HG03558 (cell line): ENCODE results near the gene POLH.

Experiments used
- ATAC-seq: cut with Tn5 transposase; IDR thresholded peaks from one replicate; pipeline ENCODE4 v1.9.1; 2021; ENCODE audit warnings: moderate number of reproducible peaks; ENCODE audit not compliant: unreplicated experiment; ENCODE audit errors: extremely low read depth

POLH gene

DNA sequence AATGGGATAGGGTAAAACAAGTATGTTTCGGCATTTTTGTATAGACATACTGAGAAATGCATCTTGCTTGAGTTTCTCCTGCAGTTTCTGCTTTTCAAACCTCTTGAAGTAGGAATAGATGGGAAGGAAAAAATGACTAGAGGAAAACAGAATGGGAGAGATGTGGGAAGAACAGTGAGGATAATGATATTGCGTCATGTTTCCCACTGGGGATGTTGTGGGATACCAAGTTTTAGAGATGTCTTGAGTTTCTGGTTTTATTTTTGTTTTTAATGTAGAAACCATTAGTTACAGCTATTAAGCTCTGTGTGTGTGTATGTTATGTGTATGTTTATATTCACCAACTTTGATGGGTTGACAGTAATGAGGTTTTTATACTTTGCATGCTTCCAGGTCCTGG, 24.6 kb downstream of the POLH start:
- ATAC-seq, result no peak

DNA sequence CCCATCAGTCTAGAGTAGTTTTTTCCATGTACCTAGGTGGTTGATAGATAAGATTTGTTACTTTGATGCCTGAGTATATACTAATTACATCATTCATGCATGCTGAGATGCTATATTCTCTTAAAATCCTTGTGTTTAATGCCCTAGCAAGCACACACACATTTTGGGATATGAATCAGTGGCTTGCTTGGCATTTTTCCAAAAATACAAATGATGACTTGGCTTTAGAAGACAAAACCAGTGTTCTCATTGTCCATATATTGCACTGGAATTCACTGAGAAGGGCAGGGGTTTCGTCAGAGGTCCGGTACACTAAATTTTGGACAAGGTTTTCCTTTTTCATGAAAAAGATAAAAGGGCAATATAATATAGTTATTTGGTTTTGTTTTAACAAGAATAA, 28.2 kb downstream of the POLH start:
- ATAC-seq, result no peak

DNA sequence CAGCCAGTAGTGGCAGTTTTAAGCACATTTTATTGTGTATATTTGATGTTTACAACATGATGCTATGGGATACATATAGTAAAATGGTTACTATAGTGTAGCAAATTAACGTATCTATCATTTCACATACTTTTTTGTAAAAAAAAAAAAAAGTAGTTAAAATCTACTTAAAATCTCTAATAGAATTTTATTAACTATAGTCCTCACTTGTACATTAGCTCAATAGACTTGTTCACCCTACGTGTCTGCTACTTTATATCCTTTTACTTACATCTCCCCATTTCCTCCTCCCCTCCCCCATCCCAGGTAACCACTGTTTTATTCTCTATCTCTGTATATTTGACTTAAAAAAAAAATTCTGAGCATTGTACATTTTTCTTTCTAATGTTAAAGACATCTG, 30.0 kb downstream of the POLH start:
- ATAC-seq, result no peak

DNA sequence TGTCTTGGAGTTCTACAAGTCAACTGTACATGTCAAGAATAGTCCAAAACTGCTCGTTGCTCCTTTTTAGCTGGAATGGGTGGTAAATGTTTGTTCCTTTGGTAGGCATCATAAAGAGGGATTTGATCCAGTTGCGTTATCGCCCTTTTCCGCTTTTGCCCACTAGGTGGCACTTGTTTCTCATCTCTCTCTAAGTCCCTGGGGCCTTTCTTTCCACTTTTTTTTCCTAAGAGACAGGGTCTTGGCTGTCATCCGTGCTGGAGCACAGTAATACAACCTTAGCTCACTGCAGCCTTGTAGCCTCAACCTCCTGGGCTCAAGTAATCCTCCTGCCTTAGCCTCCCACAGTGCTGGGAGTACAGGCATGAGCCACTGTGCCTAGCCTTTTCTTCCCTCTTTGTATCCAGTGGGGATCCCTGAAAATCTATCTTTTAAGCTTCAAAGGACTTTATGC, 32.4 kb downstream of the POLH start:
- no peak for ATAC-seq

DNA sequence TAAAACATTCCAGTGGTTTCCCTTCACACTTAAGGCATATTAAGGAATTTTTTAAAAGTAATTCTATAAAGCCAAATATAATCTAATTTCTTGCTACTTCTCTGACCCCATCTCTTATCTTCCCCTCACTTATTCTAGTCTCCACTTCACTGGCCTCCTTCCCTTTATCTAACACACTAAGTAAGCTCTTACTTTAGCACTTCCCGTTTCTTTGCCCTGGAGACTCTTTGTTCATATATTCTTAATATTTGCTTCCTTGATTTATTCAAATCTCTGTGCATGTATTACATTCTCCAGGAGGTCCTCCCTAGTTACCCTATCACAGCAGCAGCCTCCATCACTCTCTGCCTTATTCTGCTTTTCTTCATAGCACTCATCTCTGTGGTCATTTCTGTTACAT, 32.8 kb downstream of the POLH start:
- no peak for ATAC-seq

DNA sequence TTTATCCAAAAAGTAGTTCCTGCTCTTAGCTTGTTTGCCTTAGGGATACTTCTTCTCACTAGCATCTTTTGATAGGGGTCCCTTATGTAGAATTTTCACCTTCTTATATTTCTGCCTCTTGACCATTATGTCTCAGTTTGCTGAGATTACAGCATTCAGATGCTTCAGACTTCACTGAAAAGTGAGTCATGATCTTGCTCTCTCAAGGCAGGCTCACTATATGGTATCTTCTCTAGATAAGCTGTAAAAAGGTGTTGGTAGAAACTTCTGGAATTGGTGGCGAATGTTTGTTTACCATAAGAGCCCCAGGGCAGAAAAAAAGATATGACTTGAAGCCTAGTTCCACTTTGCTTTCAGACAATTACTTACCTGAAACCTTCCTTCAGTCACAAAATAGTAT, 33.4 kb downstream of the POLH start:
- ATAC-seq, result no peak

DNA sequence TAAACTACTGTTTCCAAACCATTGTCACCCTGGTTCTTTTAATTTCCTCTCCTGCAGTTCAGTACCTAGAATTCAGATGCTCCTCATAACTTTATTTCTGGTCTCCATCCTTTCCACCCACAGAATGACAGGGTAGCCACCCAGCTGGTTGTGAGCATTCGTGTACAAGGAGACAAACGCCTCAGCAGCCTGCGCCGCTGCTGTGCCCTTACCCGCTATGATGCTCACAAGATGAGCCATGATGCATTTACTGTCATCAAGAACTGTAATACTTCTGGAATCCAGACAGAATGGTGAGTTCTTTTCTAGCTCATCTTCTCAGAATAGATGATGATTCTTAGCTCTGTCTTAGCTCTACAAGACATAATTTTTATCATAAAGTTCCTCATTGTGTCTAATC, 34.4 kb downstream of the POLH start:
- no peak for ATAC-seq

DNA sequence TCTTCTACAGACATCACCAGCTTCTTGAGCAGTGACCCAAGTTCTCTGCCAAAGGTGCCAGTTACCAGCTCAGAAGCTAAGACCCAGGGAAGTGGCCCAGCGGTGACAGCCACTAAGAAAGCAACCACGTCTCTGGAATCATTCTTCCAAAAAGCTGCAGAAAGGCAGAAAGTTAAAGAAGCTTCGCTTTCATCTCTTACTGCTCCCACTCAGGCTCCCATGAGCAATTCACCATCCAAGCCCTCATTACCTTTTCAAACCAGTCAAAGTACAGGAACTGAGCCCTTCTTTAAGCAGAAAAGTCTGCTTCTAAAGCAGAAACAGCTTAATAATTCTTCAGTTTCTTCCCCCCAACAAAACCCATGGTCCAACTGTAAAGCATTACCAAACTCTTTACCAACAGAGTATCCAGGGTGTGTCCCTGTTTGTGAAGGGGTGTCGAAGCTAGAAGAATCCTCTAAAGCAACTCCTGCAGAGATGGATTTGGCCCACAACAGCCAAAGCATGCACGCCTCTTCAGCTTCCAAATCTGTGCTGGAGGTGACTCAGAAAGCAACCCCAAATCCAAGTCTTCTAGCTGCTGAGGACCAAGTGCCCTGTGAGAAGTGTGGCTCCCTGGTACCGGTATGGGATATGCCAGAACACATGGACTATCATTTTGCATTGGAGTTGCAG, 37.9 kb downstream of the POLH start:
- no peak for ATAC-seq

DNA sequence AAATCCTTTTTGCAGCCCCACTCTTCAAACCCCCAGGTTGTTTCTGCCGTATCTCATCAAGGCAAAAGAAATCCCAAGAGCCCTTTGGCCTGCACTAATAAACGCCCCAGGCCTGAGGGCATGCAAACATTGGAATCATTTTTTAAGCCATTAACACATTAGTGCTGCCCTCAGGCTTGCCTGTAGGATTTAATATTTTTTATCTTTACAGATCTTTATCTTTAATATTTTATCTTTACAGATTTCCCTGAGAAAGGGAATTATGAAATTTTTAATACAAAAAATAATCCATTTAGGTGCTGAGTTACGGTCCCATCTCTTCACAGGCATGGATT, 38.4 kb downstream of the POLH start:
- ATAC-seq, result no peak

DNA sequence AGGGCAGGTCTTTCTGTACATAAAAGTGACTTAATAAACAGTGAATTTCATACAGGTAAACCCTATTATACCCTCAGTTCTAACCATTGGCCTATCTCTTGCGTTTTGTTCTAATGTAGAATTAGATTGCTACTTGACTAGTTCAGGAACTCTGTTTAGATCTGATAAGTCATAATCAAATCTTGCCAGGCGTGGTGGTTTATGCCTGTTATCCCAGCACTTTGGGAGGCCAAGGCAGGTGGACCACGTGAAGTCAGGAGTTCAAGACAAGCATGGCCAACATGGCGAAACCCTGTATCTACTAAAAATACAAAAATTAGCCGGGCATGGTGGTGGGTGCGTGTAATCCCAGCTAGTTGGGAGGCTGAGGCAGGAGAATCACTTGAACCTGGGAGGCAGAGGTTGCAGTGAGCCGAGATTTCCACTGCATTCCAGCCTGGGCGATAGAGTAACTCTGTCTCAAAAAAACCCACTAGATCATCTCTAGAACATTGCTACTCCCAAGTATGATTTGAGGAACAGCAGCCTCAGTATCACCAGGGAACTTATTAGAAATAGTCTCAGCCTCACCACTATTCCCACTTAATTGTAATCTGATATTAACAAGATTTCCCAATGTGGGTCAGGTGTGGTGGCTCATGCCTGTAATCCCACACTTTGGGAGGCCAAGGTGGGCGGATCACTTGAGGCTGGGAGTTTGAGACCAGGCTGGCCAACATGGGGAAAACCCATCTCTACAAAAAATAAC, 40.9 kb downstream of the POLH start:
- ATAC-seq, result no peak

DNA sequence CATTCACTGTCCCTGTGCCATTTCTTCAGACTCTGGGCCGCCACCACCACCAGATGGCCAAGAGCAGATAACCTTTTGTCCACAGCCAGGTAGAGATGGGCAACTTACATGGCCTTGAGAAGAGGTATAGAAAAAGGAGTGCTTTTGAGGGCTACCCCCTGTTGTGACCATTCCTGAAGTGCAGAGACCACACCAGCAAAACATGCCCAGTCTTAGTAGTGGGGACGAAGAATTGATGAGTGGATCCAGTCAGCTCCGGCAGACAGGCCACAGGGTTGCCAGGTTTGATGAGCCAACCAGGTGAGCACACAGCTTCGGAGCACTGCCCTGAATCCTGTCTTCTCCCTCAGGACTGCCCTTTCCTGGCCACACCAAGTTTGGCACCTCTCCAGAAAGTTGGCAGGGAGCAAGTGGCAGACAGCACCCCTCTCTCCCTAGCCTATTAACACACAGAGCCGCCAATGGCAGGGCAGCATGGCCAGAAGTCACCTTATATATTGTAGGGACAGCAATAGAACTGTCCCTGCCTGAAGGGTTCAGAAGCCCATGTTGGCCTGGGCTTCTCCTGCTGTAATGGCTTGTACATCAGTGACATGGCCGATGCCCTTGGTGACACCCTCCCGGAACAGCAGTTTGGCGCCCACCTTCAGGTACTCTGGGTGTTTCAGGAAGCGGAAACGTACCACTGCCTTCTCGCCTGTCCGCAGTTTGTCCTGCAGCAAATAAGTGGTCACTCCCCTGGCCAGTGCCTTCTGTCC, 45.3 kb downstream of the POLH start:
- ATAC-seq, result no peak

DNA sequence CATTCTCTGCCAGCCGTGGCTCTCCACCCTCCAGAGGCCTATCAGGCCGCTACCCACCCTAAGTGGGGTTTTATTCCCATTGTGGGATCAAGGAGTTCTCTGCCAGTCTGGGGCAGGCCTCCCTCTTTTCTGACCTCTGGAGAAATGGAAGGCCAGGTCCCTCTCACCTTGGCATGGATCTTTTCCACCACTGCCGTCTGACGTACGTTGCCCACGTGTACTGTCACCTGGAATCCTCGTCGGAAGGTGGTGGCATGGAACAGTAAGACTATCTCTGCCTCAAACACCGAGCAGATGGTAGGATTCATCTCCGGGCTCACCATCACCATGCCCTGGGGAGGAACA, 45.8 kb downstream of the POLH start:
- no peak for ATAC-seq

DNA sequence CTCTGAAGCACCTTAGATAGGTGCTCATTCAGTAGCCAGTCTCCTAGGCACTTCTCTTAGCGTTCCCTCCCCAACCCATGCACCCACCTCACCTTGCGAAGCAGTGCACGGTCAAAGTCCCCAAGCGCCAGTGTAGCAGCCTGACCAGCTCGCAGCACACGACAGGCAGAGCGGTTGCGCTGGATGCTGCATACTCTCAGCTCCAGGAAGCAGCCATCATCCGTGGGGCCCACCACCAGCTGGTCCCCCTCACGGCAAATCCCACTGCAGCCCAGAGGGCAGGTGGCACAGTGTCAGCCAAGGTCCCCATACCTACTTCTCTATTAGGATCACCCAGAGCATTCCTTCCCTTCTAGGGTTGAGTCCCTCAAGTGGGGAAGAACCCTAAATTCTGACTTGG, 46.6 kb downstream of the POLH start:
- ATAC-seq, result no peak

DNA sequence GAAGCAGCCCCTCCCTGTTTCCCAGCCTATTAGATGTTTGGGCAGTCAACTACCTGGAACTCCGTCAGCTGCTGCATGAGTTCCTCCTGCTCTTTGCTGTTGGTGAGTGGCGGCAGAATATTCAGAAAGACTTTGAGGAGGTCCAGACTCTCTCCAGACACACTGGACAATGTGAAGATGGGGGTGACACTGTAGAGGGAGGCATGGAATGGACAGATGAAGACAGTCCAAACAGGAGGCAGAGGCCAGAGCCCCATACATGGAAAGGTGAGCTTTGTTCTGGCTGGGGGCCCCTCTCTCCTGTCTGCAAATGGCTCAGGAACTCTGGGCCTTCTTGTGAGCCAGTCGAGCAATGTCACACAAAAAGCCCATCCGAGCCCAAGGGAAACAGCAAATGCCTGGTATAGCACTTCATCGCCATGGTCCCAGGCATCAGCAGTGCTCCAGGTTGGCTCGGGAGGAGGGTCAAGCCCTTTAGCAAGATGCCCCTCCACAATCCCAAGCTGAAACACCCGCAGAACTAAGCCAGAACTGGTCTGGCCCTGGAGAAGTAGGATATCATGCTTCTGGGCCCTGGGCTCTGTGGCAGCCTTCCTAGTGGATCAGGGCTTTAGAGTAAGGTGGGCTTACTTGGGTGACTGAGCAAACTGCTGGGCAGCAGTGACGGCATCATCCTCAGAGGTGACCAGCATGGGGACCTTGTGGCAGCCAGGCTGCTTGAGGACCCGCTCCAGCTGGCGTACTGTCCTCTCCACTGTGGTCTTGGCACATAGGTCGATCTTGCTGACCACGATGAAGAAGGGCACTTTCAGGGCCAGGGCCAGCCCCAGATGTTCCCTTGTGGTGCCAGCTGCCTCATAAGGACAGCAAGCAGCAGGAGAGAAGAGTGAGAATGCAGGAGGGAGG, 48.1 kb downstream of the POLH start:
- ATAC-seq, result no peak

DNA sequence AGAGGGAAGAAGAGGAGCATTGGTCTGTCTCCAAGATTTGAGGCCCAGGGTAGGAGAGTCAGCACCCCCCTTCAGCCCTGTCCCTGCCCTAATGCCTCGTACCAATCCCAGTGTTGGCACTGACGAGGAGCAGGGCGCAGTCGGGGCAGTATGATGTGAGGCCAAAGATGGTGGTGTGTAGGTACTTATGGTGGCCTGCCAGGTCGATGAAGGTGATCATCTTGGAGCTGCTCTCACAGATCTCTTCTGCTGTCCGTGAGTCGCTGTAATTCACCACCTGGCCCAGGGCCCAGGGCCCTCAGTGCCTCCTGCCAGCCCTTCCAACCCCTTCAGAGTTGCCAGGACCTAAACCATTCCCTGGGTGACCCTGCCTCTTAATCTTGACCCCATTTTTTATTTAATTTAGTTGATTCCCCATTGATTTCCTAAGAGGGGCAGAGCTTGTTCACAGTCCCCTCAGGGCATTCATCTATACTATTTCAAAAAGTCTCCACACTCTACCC, 48.9 kb downstream of the POLH start:
- ATAC-seq, result no peak

DNA sequence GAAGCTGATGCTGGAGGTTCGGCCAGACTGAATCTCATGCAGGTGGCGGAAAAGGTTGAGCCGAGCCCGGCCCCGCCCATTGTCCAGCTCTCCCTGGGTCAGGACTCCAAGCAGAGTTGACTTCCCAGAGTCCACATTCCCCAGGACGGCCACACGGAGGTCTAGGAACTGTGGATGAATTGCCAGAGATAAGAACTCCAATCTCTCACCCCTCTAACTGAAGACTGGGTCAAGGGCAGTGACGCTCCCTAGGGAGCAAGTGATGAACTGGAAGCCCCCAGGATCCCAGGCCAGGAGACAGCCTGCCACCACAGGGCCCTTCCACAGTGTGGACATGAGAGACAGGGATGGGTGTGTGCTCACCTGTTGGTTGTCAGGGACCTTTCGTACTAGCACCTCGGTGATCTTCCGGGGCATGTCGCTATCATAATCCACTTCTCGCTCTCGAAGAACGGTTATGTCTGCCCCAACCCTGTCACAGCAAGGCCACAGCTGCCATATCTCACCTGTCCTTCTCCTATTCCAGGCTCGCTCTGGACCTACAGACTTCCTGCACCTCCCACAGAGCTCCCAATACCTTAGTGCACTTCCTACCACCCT, 49.5 kb downstream of the POLH start:
- no peak for ATAC-seq

DNA sequence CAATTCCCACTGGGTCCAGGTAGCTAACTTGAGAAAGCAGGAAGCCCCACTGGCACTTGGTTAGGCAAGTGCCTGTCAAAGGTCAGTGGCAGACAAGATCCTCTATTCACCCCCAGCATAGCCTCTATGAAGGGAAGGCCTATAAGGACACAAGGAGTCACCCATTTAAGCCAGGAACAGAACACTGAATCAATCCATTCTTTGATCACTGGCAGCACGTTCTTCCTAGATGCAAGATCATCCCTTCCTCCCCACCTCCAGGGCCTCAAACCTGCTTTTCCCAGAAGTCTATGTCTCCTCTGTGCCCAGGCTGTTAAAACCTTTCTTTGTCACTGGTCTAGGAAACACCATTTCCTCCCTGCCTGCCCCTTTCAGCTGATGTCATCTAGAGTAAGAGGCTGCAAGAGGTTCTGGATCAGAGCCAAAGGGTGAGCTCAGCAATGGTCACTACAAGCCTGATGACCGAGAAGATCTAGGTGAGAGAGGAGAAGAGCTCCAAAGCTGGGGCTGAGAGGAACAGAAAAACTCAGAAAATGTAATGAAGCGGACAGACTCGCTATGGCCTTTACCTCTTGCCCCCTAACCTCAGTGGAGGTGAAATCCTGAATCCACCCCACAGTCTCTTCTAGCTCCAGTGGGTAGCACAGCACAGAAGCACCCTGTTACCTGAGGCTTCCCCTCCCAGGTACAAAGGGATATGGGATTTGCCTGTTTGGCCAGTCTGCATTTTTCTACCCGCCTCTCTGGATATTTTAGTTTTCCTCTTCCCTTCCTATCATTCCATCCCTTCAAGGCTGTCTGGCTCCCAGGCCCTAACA, 51.2 kb downstream of the POLH start:
- no peak for ATAC-seq

DNA sequence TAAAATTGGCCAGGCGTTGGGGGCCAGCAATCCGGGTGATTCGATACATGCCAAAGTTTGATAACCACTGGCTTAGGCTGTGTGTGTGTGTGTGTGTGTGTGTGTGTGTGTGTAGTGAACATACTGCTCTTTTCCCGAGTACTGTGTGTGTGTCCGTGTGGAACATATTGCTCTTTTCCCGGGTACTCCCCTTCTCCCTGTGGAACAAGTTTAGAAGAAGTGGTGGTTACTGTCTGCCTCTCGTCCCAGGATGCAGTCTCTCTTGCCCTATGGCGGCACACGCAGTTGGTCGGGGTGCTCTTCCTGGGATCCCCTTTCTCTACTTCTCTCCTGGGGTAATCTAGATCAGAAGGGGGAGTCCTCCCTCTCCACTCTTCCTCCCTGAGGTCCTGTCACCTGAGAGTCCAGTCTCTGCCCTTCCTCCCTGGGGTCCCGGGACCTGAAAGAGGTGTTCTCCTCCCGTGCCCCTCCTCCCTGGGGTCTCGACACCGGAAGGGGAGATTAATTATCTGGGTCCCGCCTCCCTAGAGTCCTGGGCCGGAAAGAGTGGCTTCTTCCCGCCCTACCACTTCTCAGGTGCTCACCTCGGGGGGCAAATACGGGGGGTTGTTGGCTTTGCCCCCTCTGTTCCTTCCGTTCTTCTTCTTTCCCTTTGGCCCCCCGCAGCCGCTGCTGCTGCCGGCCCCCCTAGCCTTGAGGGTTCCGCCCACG, 52.6 kb downstream of the POLH start:
- no peak for ATAC-seq

DNA sequence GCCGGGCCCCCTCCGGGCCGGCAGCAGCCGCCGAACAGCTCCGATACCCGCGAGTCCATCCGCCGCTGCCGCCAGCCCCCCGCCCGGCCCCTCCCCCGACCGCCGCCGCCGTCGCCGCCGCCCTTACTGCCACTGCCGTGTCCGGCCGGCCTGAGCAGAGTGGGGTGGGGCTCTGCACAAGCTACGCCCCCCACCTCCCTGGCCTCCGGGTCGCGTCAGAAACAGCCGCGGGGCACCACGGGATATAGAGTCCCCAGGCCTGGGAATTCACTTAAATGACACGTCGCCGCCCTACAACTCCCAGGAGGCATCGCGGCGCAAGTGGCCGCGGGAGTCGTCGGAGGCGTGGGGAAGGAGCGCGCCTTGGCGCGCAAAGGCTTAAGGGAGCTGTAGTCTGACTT, 53.1 kb downstream of the POLH start, which contains the start of gene GTPBP2:
GTPBP2 (minus strand) TSS at position 161 of the 401 bp plus-strand sequence; CDS start at position 59, 102 bp downstream.
- ATAC-seq, result peak; percentile 64
